Daoy (cell line): ENCODE measurements around the gene SERPINA12. TPM values are rescaled to one million over a fixed set of nuclear protein-coding genes. Genes with fewer than 3 reads are reported as not detected.
"Not testable (repeated sequence)": the region's sequence is repeated elsewhere in the genome, so short reads cannot be mapped to it uniquely, and the experiment has no call there.

ENCODE experiments used
- DNase-seq: peaks from one replicate; pipeline ENCODE4 v3.0.0-alpha.2; 2015; ENCODE audit warnings: low read depth
- total RNA-seq: library from RNA; depleted of rRNA; stranded (reverse); fragments of >200 nt; shearing (Covaris generic); gene quantifications from 2 replicates; pipeline ENCODE4 v1.2.3, GENCODE V29; 2014

SERPINA12 gene
- total RNA-seq, 1 experiment from 2014 or later = not detected

DNA sequence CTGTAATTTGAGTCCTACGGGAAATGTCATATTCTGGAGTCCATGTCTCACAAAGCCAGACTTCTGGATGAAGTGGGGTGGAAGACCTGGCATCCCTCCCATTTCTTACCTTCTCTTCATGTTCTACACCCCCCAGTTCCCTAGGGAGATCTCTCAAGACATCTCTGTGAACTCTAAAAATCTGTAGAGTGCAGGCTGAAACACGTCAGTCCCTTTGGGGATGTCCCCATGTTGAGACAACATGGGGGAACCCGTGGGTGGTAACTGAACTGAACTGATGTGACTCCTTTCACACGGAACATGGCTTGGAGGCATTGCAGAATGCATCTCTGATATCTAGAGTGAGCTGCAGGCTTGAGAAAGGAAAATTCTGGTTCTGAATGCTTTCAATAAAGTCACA is 15.2 kb downstream of the SERPINA12 start:
- no peak for DNase-seq

DNA sequence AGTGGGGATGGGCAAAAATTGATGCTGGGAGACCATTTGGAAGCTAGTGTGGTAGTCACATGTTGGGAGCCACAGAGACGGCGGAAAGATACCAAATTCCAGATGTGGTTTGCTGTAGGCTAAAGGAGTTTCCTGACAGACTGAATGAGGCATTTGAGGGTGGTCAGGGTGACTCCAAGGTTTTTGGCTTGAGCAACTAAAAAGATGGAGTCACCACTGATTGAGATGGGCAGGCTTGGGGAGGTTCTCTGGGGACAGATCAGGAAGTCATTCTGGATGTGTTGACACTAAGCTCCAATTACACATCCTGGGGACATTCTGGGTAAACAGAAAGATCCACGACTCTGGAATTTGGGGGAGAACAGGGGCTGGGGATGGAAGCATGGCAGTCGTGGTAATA is 17.8 kb downstream of the SERPINA12 start:
- peak; percentile 27 for DNase-seq

DNA sequence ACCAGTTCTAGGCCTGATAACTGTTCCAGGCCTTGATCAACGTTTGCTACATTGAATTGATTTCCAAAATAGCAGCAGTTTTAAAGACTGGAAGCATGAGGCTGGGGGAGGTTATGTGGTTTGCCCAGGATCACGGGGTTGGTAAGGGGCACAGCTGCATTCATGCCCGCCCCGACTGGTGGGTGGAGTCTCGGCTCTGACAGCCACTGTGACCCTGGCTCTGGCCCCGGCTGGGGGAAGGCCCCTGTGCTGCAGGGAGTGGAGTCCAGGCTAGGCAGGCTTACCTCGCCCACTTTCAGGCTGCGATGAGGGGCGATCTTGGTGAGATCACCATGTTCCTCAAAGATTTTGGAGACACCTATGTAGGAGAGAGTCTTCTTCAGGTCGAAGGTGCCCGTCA is 19.9 kb downstream of the SERPINA12 start:
- DNase-seq = no peak

DNA sequence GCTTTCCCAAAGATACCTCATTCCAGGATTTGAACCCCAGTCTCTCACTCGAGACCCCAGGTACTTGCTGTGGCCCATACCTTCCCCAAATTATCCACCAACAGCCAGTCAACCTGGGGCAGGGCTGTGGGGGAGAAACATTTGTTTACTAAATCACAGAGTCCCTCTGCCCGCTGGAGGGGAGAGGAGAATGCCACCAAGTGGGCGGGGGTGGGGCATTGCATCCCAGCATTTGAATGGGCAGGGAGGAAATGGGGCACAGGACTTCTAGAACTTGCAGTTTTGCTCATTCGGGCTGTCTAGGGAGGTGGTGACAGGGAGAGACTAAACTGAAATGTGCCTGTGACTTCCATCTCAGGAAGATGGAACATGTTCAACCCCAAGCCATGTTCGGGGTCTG is 22.4 kb downstream of the SERPINA12 start:
- no peak for DNase-seq

DNA sequence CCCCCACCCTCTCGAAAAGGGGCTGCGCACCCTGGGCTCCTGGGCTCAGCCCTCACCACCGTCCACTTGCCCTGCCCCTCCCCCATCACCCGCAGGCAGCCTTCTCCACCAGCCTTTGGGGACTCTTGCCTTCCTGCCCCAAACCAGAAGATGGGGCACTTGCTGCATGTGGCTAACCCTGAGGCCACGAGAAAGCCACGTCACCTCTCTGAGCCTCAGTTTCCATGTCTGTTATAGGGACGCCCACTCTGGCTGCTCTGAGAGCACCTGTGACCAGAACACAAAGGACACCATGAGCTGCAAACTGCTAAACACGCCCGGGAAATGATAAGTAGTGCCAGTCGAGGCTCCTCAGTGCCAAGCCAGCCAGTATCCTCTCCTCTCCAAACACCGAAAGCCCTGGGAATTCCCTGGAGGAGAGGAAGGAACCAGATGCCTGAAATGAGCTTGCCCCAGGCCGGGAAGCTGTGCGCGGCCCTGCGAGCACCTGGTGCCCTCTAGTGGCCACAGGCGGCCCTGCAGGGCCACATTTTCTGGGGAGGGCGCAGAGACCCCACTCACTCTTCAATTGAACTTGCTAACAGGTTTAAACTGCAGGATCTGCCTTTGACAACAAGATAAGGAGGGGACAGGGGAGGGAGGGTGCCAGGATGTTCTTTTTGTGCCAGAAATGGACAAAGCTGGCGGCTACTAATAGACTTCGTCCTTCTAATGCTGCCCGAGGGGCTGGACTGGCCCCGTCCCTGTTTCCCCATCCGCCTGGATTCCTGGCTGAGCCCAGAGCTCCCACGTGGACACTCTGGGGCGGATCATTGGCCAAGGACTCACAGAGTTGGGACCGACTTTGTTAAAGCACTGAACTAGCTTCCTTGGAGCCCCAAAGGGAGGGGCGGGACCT is 23.1 kb downstream of the SERPINA12 start:
- DNase-seq = peak; percentile 81

DNA sequence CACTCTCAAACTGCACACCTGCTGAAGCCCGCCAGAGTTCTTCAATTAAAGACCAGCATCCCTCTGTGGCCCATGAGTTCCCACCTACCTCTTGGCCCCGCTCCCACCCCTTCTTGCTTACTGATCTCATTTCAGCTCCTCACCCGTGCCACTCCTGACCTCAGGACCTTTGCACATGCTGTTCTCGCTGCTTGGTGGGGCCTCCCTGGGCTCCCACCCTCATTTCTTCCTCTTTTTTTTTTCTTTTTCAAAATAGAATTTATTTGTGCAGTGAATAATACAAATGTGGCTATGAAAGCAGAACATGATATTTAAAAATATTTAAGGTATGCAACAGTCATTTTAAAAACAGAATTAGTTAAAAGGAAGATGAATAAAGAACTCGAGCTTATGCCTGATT is 24.8 kb downstream of the SERPINA12 start:
- DNase-seq = no peak

DNA sequence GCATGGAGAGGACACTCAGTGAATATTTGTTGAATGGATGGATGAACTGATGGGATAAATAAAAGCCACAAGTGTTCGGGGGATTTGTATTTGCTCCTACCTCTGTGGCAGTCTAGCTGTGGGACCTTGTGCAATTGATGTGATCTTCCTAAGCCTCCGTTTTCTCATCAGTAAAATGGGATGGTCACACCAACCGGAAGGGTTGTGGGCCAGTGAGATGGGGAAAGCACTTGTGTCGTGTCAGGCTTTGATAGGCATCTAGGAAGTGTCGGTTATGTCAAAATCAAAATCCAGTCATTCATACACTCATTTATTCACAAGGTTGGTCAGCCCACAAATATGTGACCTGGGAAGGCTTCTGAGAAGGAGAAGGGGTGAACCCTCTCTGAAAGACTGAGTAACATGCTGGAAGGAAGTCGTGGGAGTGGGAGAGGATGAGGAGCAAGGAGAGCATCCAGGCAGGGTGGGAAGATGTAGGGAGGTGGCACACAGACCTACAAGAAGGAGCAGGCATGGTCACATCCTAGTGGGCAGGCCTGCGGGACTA is 25.5 kb downstream of the SERPINA12 start:
- DNase-seq = peak; percentile 70

DNA sequence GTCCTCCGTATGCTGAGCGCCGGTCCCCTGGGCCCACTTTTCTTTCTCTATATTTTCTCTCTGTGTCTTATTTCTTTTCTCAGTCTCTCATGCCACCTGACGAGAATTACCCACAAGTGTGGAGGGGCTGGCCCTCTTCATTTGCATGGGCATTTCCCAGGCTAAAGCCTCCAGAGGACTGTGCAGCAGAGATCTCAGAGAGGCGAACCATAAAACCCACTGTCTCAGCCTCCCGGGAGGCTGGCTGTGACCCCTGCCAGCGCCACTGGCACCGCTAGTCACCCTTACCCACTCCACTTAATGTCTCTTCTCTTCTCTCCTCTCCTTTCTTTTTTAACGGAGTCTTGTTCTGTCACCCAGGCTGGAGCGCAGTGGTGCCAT is 26.2 kb downstream of the SERPINA12 start:
- no peak for DNase-seq

DNA sequence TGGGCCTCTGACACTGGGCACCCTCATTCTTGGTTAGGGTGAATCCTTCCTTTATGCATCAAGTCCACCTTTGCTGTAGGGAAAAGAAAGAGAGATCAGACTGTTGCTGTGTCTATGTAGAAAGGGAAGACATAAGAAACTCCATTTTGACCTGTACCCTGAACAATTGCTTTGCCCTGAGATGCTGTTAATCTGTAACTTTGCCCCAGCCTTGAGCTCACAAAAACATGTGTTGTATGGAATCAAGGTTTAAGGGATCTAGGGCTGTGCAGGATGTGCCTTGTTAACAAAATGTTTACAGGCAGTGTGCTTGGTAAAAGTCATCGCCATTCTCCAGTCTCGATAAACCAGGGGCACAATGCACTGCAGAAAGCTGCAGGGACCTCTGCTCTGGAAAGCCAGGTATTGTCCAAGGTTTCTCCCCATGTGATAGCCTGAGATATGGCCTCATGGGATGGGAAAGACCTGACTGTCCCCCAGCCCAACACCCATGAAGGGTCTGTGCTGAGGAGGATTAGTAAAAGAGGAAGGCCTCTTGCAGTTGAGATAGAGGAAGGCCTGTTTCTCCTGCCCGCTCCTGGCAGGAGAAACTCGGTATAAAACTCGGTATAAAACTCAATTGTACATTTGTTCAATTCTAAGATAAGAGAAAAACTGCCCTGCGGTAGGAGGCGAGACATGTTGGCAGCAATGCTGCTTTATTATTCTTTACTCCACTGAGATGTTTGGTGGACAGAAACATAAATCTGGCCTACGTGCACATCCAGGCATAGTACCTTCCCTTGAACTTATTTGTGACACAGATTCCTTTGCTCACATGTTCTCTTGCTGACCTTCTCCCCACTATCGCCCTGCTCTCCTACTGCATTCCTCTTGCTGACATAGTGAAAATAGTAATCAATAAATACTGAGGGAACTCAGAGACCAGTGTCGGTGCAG is 26.9 kb downstream of the SERPINA12 start:
- DNase-seq = not testable (repeated sequence)

DNA sequence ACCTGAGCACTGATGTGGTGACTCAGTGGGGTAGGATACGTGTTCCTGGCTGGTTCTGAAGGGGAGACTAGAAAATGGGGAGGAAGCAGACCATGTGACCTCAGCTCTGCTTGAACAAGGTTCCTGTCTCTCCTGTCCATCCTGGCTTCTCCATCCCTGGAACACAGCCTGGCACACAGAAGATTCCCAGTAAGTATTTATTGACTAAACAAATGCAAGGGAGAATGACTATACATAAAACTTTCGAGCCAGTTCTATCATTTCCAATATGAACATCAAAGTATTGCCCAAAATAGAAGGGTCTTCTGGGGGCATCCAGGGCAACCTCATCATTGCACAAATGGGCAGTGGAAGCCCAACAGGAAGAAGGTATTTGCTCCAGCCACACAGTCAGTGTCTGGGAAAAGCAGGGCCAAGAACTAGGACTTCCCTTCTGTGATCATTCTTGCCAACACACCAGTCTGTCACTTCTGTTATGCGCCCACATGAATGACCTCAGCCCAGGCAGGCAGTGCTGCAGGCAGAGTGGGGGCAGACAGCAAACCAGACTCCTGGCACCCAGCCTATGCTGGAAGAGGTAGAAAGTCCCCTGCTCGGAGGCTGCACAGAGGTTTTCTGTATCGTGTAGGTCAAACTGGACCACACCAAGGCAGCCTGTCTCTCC is 27.7 kb downstream of the SERPINA12 start:
- peak; percentile 90 for DNase-seq

DNA sequence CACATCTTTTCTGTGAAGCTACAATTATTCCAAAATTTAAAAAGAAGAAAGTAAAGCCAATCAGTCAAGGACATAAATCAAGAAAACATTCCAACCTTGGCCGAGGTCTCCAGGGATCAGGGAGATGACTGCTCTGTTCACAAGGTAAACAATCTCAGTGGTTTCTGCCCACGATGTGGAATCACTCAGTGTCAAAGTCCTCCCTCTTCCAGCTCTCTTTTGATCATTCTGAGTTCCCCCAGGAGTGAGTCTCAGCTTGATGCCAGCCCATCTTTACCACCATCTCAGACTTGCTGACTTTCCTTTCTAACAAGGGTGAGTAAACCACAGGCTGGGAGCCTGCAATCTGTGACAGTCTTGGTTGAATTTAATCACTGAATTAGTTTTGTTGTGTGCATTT is 28.5 kb downstream of the SERPINA12 start:
- DNase-seq = peak; percentile 56

DNA sequence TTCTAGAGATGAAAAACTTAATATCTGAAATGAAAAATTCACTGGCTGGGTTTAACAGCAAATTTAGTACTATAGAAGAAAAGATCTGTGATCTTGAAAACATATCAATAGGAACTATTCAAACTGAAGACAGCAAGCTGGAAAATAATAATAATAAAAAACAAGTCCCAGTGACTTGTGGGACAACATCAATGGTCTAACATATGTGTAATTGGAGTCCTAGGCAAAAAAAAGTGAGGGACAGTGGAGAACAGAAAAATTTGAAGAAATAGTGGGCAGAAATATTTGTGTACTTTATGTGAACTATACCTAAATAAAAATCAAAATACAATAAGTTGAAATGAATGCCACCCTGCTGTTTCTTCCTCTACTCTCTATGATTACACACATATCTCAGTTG is 30.8 kb downstream of the SERPINA12 start:
- DNase-seq = no peak

DNA sequence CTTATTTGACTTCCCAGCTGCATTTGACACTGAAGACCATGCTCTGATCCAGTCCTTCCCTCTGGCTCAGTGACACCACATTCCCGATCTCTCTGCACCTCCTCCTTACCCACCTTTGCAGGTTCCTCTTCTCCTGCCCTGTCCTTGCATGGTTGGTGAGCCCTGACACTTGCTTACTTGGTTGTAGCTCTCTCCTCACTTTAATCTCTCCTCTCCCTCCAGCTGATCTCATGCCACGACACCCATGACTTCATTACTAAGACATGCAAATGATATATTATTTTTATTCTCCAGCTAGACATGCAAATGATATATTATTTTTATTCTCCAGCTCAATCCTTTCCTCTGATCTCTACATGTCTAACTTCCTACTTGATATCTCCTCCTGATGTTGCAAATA is 33.2 kb downstream of the SERPINA12 start, which contains the start of gene SERPINA9:
SERPINA9 (minus strand) TSS at position 175 of the 400 bp plus-strand sequence. CDS start 6,357 bp downstream, outside the sequence.
- DNase-seq = no peak

DNA sequence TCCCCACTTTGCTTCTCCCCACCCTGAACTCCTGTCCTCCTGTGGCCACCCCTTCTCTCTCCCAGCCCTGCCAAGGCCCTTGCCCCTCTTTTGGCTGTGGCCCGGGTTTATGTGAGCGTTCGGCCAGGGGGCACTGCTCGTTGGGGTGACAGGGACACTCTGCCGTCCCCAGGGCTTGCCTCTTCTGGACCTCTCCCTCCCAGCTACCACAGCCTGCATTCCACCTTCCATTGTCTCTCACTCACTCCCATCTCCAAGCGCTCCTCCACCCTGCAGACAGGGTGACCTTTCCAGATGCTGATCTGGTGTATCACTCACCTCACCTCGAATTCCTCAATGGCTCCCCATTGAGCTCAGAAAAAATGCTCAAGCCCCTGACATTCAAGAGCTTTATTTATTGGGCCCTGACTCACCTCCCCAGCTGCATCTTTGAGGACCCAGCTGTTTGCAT is 34.7 kb downstream of the SERPINA12 start:
- DNase-seq = peak; percentile 75

DNA sequence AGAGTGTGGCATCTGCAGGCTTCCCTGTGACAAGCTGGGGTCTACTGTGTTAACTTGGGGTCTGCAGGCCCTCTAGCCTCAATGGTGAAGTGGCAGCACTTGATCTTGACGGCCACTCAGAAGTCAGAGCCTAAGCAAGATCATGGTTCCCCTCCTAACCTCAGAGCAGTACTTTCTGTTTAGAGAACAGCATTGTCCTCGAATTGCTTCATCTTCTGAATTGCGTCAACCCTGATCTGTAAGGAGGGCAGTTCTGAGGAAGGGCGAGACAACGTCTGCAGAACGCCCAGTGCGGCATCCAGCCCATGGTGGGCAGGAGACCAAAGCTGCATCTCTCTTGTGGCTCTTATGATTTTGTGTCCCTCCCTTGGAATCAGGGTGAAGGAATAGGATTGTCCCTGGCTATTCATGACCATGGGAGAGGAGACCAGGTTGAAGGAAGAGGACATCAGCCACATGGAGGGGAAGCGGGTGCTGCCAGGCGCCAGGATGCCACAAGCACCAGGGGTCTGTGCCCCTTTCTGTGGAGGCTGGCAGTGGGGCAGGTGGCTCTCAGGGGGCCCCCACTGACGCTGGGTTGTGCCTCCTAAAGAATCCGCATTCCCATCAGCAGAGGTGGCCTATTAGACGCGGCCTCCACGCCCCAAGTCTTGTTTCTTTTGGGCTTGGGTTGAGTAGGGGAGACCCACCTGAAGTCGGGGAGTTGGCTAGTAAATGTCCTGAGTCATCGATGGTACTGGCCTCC is 35.4 kb downstream of the SERPINA12 start:
- DNase-seq = no peak

DNA sequence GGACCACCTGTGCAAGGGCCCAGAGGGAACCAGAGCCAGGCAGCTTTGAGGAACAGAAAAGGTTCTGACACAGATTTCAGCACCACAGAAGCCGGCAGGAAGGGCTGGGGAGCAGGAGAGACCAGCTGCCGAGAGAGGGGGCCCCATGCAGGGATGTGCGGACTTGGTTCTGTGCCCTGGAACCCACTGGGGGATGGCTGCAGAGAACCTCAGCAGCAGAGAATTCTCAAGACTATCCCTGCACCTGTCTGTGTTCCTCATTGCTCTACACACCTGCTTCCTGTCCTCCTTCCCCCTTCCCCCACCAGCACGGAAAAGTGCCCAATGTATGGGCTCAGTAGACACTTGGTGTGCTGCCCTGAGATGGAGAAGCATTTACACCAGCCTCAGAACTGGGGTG is 36.4 kb downstream of the SERPINA12 start:
- DNase-seq = no peak

DNA sequence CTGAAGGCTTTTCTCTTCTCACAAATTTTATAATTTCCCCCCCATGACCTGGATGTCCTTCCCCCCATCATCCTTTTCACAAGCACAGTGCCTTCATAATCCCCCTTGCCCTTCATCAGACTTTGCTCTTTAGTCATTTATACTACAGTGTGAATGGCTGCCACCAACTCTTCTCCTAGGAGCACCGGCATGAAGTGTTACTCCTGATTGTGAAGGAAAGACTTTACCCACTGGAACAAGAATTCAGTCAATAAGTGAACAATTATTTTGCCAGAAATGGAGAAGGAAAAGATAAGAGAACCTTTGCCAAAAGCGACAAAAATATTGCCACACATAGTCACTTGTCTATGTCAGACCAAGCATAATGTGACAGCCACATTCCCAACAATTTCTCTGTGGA is 38.2 kb downstream of the SERPINA12 start:
- DNase-seq = no peak

DNA sequence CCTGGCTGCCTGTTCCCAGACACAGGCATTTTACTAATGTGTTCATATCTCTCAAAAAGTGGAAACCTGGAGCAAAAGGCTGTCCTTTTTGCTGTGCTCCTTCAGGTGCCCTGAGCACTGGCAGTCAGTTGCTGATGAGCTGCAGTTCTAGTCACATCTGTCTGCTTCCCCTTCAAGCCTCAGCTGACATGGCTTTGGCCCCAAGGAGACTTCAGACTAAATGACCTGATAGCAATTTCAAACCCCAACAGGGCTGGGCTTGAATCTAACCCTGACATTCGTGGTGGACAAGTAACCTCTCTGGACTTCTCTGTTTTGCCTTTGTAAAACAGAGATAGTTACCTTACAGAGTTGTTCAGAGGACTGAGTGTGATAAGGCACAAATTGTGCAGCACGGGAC is 39.0 kb downstream of the SERPINA12 start:
- no peak for DNase-seq

DNA sequence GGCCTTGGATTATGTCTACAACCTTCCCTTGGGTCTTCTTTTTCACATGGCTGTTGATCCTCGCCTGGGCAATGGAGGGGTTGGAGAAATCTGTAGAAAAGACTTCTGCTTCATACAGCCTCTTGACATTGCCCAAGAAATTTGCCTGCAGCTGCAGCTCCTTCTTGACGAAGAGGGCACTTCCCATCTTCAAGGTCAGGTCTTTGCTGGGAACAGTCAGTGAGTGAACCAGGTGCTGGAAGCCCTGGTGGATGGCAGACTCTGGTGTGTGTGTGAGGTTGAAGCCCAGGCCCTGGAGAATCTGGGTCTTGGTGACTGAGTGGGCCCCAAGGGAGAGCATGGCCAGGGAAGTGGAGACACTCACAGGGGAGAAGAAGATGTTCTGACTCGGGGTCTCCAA is 40.0 kb downstream of the SERPINA12 start:
- DNase-seq = no peak

DNA sequence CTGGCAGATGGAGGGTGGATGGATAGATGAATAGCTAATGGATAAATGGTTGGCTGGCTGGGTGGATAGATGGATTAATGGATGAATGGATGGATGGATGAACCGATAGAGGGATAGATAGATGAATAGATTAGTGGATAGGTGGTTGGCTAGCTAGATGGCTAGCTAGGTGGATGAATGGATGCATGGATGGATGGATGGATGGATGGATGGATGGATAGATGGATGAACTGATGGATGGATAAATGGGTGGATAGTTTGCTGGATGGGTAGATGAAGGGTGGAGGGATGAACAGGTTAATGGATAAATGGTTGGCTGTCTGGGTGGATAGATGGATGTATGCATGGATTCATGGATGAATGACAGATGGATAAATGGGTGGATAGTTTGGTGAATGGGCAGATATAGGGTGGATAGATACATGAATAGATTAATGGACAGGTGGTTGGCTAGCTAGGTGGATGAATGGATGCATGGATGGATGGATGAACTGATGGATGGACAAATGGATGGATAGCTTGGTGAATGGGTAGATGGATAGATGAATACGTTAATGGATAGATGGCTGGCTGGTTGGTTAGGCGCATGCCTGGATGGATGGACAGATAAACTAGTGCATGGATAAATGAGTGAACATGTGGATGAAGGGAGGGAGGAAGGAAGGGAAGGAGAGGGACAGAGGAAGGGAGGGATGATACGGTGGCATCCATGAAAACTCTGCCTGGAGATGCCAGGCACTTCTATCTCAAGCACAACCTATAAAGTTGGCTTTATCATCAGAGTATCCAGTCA is 41.3 kb downstream of the SERPINA12 start:
- DNase-seq = no peak
